Measurements from ENCODE around the gene UMOD.

DNA sequence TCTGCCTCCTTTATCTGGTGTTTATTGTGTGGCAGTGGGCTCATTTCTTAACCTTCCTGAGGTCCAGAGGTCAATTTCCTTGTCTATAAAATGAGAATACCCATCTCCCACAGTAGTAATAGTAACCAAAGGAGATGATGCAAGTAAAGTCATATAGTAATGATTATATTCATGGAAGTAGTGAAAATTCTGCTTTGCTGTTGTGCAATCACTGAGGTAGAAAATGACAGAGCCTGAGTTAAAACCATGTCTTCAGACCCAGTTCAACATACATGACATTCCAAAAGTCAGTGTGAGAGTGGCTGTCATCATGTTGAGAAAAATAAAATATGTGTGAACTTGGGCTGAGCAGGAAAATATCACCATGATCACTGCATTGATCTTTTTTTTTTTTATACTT, 864 bp upstream of the UMOD start:
- TF ChIP-seq POLR2A (IDR thresholded peaks at IDR 0.05): no peak
- TF ChIP-seq, protein P1, sequence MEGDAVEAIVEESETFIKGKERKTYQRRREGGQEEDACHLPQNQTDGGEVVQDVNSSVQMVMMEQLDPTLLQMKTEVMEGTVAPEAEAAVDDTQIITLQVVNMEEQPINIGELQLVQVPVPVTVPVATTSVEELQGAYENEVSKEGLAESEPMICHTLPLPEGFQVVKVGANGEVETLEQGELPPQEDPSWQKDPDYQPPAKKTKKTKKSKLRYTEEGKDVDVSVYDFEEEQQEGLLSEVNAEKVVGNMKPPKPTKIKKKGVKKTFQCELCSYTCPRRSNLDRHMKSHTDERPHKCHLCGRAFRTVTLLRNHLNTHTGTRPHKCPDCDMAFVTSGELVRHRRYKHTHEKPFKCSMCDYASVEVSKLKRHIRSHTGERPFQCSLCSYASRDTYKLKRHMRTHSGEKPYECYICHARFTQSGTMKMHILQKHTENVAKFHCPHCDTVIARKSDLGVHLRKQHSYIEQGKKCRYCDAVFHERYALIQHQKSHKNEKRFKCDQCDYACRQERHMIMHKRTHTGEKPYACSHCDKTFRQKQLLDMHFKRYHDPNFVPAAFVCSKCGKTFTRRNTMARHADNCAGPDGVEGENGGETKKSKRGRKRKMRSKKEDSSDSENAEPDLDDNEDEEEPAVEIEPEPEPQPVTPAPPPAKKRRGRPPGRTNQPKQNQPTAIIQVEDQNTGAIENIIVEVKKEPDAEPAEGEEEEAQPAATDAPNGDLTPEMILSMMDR (IDR thresholded peaks at IDR 0.05): no peak
